Stomach smooth muscle (tissue), 2 donors: Measurements from ENCODE around the gene EYA2.
"Not testable (repeated sequence)": the region's sequence is repeated elsewhere in the genome, so short reads cannot be mapped to it uniquely, and the experiment has no call there.

Experiments
- H3K27ac ChIP-seq: one replicate; pipeline ENCODE4 v1.7.0; 2013; ENCODE audit warnings: mild to moderate bottlenecking, low read length, inconsistent platforms
- H3K27me3 ChIP-seq, 2 donors: one replicate each; pipeline ENCODE4 v1.7.0; 2013; ENCODE audit warnings: low read length in 2 of 2; ENCODE audit not compliant: insufficient read depth in 2 of 2, control insufficient read depth in 1 of 2
- H3K36me3 ChIP-seq, 2 donors: one replicate each; pipeline ENCODE4 v1.7.0; 2013; ENCODE audit warnings: low read length in 2 of 2; ENCODE audit not compliant: control insufficient read depth in 2 of 2, insufficient read depth in 2 of 2
- H3K4me1 ChIP-seq: one replicate; pipeline ENCODE4 v1.7.0; 2013; ENCODE audit warnings: low read length; ENCODE audit not compliant: control insufficient read depth, insufficient read depth
- H3K4me3 ChIP-seq, 2 donors: one replicate each; pipeline ENCODE4 v1.7.0; 2013; ENCODE audit warnings: low read length in 2 of 2
- H3K9ac ChIP-seq, 2 donors: one replicate each; pipeline ENCODE4 v1.7.0; 2013; ENCODE audit warnings: low read length in 2 of 2, mild to moderate bottlenecking in 1 of 2
- H3K9me3 ChIP-seq, 2 donors: one replicate each; pipeline ENCODE4 v1.7.0; 2013; ENCODE audit warnings: low read length in 2 of 2; ENCODE audit not compliant: control insufficient read depth in 2 of 2
- donor health status: healthy.
- donor health status: Pancreatic carcinoma.

The EYA2 gene

GRCh38 chr20:46913329-46914044 lies 18.8 kb downstream of the EYA2 start:
- H3K27ac ChIP-seq: no peak overlapping the region
- H3K4me3 ChIP-seq: no peak overlapping the region
- H3K36me3 ChIP-seq: no peaks in the 10 kb centered on the region
- H3K27me3 ChIP-seq: no peaks in the 10 kb centered on the region
- H3K4me1 ChIP-seq: no peaks in the 10 kb centered on the region
- no peak overlapping the region for H3K9ac ChIP-seq
- peaks cover 0 to 9% of the 10 kb centered on the region in 2 donors for H3K9me3 ChIP-seq

- H3K36me3 ChIP-seq: no peaks in the 10 kb centered on the region
- H3K4me1 ChIP-seq: no peaks in the 10 kb centered on the region
- no peak overlapping the region for H3K27ac ChIP-seq
- H3K27me3 ChIP-seq: no peaks in the 10 kb centered on the region
- H3K9ac ChIP-seq: no peak overlapping the region
- H3K4me3 ChIP-seq: no peak overlapping the region
- H3K9me3 ChIP-seq: peaks cover 0 to 9% of the 10 kb centered on the region in 2 donors
Observed at GRCh38 chr20:46914789-46915379, 20.2 kb downstream of the EYA2 start.

DNA sequence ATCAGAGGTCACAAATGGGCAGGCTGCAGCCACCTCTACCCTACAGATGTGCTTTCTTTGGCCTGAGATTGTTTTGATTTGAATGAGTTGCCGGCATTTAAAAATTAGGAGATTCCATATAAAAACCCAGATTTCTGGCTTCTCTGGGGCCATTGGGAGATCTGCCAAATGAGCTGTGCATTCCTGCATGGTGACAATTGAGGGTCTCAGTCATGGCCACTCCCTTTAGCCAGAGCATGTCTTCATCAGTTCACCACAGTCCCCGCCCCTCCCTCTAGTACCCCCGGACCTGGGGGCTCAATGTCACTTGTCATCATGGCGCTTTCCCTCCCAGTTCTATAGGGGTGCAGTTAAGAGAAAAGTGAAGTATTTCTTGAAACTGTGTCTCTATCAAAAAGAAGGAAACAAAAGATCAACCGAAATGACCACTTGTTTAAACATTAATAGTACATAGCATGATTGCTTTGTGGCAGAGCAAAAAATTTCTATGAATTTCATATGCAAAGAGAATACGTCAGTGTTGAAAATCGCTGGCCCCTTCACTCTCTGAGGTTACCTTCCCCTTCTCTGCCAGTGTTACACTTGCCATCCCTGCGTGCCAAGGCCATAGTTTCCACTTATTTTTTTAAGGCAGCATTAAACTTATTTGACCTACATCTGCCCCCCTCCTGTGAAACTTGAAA lies 21.1 kb downstream of the EYA2 start:
- no peak overlapping the region for H3K9ac ChIP-seq
- no peaks in the 10 kb centered on the region for H3K4me1 ChIP-seq
- peaks cover 0 to under 1% of the 10 kb centered on the region in 2 donors for H3K27me3 ChIP-seq
- H3K36me3 ChIP-seq: no peaks in the 10 kb centered on the region
- H3K9me3 ChIP-seq: peaks cover 0 to 9% of the 10 kb centered on the region in 2 donors
- no peak overlapping the region for H3K4me3 ChIP-seq
- no peak overlapping the region for H3K27ac ChIP-seq

DNA sequence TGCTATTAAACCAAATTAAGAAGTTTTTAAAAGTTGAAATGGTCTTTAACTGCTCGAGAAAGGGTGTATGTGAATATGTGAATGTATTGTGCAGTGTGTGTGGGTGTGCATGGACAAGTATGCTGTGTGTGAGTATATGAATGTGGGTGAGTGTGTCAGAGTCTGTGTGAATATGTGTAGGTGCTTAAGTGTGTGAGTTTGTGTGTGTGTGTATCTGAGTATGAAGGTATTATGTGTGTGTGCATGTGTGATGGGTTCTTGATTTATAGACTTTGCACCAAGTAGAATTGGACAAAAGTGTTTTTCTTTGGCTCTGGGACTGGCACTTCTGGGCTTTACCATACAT lies 21.6 kb downstream of the EYA2 start:
- Histone ChIP-seq H3K4me3 (no peak overlapping the region), H3K9ac (no peak overlapping the region), H3K36me3 (no peaks in the 10 kb centered on the region), H3K27me3 (peaks cover 0 to 3% of the 10 kb centered on the region in 2 donors), H3K27ac (no peak overlapping the region), H3K9me3 (peaks cover 0 to 9% of the 10 kb centered on the region in 2 donors), H3K4me1 (no peaks in the 10 kb centered on the region)

- Histone ChIP-seq H3K9me3 (peaks cover 0 to 9% of the 10 kb centered on the region in 2 donors), H3K36me3 (no peaks in the 10 kb centered on the region), H3K4me1 (no peaks in the 10 kb centered on the region), H3K9ac (no peak overlapping the region), H3K27ac (no peak overlapping the region), H3K27me3 (peaks cover 0 to 3% of the 10 kb centered on the region in 2 donors), H3K4me3 (no peak overlapping the region)
Observed at GRCh38 chr20:46917155-46917554, 22.5 kb downstream of the EYA2 start.

DNA sequence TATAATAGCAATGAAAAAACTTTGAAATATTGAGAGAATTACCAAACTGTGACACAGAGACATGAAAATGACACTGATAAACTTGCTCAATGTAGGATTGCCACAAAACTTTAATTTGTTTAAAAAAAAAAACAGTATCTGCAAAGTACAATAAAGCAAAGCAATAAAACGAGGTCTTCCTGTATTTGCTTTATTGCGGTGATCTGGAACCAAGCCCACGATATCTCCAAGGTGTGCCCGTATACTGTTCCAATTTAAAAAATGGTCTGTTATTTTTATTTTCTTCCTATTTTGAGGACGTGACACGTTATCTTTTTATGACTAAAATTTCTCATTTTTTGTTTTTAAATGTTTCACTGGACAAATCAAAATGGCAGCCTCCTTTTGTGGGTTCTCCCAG lies 25.5 kb downstream of the EYA2 start:
- Histone ChIP-seq H3K4me3 (no peak overlapping the region), H3K27ac (no peak overlapping the region), H3K9me3 (no peaks in the 10 kb centered on the region), H3K4me1 (no peaks in the 10 kb centered on the region), H3K27me3 (peaks cover 0 to 3% of the 10 kb centered on the region in 2 donors), H3K36me3 (no peaks in the 10 kb centered on the region), H3K9ac (no peak overlapping the region)

DNA sequence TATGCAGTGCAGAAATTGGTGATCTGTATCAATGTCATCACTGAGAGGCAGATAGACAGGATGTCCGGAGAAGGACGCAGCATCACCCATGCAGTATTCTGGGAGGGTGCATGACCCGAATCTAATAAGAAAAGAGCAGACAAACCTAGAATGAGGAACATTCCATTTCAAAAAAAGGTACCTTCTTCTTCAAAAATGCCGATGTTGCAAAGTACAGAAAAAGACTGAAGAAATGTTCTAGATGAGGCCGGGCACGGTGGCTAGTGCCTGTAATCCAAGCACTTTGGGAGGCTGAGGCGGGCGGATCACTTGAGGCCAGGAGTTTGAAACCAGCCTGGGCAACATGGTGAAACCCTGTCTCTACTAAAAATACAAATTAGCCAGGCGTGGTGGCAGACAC lies 28.2 kb downstream of the EYA2 start:
- H3K27me3 ChIP-seq, H3K36me3 ChIP-seq, H3K4me3 ChIP-seq, H3K27ac ChIP-seq, H3K9ac ChIP-seq, H3K9me3 ChIP-seq, H3K4me1 ChIP-seq: not testable (repeated sequence)

DNA sequence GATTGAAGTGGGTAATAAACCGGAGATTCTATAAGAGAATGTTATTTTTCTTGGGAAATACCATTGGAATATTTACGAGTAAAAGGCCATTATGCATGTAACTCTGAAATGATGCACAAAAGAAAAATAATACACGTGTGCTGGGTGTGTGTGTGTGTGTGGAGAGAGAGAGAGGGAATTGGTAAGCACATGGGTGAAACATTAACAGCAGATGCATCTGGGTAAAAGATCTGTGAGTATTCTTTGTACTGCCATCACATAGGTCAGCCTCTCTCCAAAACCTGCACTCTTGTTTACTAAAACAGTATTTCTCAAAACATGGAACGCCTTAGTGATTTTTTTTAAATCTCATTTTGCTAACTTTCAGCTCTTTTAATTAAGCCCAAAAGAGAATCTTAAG lies 28.9 kb downstream of the EYA2 start:
- Histone ChIP-seq H3K9me3 (no peaks in the 10 kb centered on the region), H3K36me3 (no peaks in the 10 kb centered on the region), H3K27me3 (peaks cover 3 to 7% of the 10 kb centered on the region in 2 donors), H3K9ac (no peak overlapping the region), H3K4me1 (no peaks in the 10 kb centered on the region), H3K27ac (no peak overlapping the region), H3K4me3 (no peak overlapping the region)

DNA sequence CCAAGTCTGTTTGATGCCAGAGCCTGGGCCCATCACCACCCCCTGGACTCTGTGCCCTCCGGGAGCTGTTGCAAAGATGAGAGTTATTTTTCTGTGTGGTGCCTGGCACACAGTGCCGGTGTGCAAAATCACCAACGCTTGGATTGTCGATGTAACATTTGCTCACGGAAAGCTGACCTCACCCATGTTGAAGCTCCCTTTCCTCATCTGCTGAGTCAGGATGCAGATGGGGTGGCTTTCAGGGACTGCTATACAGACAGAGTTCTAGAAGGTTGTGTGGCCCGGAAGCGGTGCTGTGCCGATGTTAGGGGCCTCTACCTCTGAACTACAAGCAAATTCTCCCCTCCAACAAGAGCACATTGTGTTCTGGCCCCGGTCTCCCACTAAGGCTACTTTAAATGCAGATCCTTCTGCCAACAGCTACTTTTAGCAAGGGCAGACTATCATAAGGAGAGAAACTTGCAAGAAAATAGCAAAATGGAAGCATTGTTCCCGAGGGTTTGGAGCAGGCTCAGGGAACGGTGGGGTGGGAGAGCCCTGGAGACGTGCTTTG lies 34.0 kb downstream of the EYA2 start:
- Histone ChIP-seq H3K27ac (no peak overlapping the region), H3K27me3 (peaks cover 18 to 21% of the 10 kb centered on the region in 2 donors), H3K9me3 (no peaks in the 10 kb centered on the region), H3K4me3 (no peak overlapping the region), H3K36me3 (no peaks in the 10 kb centered on the region), H3K4me1 (peaks cover 2% of the 10 kb centered on the region), H3K9ac (no peak overlapping the region)

- no peaks in the 10 kb centered on the region for H3K36me3 ChIP-seq
- H3K4me3 ChIP-seq: no peak overlapping the region
- H3K4me1 ChIP-seq: peaks cover 2% of the 10 kb centered on the region
- no peaks in the 10 kb centered on the region for H3K9me3 ChIP-seq
- H3K27me3 ChIP-seq: peaks cover 23 to 30% of the 10 kb centered on the region in 2 donors
- H3K9ac ChIP-seq: no peak overlapping the region
- no peak overlapping the region for H3K27ac ChIP-seq
Observed at GRCh38 chr20:46929902-46930301, 35.3 kb downstream of the EYA2 start.
